Natural killer cell treated with Interleukin-12 subunit alpha and Interleukin-12 subunit beta and Interleukin-15 and Interleukin-18, amount 100 ng/mL, for 72 hours (primary cell): ENCODE data around the gene PDE5A. TPM values are rescaled to one million over a fixed set of nuclear protein-coding genes. Genes with fewer than 3 reads are reported as not detected.
A peak's percentile ranks its signal among the peaks of the same experiment; 100 is the strongest.

Source experiments
- ATAC-seq, 2 donors: fragments of 150-1000 bp; cut with Tn5 transposase in 1 of 2; sonication (Bioruptor Pico), chemical (Tn5 transposase) in 1 of 2; 2 replicates each; pipeline ENCODE4 v1.10.0; 2021
- DNase-seq: peaks from one replicate; pipeline ENCODE4 v3.0.0; 2022; ENCODE audit warnings: low spot score
- H3K27ac Mint-ChIP-seq, 2 donors: 1 replicate in 1 of 2; 2 replicates in 1 of 2; pipeline ENCODE4 v1.8.0; 2022; ENCODE audit warnings: mixed read lengths in 2 of 2, mild to moderate bottlenecking in 1 of 2, moderate library complexity in 1 of 2
- H3K27me3 Mint-ChIP-seq, 2 donors: 1 replicate in 1 of 2; 2 replicates in 1 of 2; pipeline ENCODE4 v1.8.0; 2022; ENCODE audit warnings: mixed read lengths in 2 of 2
- H3K36me3 Mint-ChIP-seq: one replicate; pipeline ENCODE4 v1.8.0; 2022; ENCODE audit warnings: mixed read lengths
- H3K4me1 Mint-ChIP-seq, 2 donors: 1 replicate in 1 of 2; 2 replicates in 1 of 2; pipeline ENCODE4 v1.8.0; 2022; ENCODE audit warnings: low read depth in 2 of 2, mixed read lengths in 2 of 2, mild to moderate bottlenecking in 1 of 2
- H3K4me3 Mint-ChIP-seq: one replicate; pipeline ENCODE4 v1.8.0; 2022; ENCODE audit warnings: mixed read lengths
- H3K9me3 Mint-ChIP-seq: 2 replicates; pipeline ENCODE4 v1.8.0; 2022; ENCODE audit warnings: mixed read lengths
- total RNA-seq, 2 donors: library from RNA; stranded (reverse); gene quantifications; one replicate each; pipeline ENCODE4 v1.2.3, GENCODE V29; 2022

The PDE5A gene
- total RNA-seq, 2 donors from 2014 or later = 0.21 TPM; not detected in 1

DNA sequence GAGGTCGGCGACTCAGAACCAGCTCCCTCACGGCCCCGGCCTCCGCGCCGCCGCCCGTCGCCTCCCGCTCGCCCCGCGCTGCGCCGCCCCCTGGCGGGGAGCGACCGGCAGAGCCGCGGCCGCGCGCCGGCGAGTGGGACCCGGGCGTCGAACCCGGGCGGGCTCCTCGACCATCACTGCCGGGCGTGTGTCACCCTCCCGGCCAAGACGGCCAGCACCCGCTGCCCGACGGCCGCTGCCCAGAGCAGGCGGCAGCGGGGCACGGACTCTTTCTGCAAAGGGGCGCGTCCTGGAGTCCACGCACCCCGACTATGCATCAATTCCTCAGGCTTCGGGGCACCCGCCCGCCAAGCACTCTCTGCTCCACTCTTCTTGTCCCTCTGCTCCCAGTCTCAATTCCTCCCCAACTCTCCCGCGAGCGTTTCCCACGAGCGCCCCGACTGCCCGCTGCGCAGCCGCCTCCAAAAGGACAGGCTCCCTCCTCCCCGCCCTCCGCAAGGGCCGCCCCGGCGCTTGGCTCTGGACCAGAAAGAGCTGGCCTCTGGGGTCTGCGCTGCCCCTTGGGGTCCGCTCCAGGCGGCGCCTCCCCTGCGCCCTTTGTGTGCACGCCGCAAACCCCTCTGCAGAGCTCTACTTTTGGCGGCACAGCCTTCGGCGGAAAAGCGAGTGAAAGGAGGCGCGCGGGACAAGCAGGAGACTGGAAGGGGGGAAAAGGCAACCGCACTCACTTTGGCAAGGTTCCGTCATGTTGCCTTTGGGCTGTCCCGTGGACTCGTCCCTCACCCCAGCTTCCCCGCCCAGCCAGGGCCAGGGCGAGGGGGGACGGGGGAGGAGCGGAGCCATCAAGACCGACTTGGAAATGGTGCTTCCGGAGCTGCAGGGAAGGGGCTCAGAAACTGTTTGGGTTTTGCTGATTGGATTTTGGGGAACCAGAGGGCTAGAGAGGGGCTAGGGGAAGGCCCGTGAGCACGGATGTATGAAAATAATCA is 1.0 kb downstream of the PDE5A start:
- H3K4me1 Mint-ChIP-seq = peaks cover 19 to 20% of the 10 kb centered on the region in 2 donors
- H3K36me3 Mint-ChIP-seq = no peaks in the 10 kb centered on the region
- H3K4me3 Mint-ChIP-seq = peak overlapping the region; percentile 89
- ATAC-seq = peak; percentile 73 to 77
- no peak overlapping the region for H3K27ac Mint-ChIP-seq
- peaks cover 26 to 29% of the 10 kb centered on the region in 2 donors for H3K27me3 Mint-ChIP-seq
- DNase-seq = peak; percentile 67
- no peaks in the 10 kb centered on the region for H3K9me3 Mint-ChIP-seq

DNA sequence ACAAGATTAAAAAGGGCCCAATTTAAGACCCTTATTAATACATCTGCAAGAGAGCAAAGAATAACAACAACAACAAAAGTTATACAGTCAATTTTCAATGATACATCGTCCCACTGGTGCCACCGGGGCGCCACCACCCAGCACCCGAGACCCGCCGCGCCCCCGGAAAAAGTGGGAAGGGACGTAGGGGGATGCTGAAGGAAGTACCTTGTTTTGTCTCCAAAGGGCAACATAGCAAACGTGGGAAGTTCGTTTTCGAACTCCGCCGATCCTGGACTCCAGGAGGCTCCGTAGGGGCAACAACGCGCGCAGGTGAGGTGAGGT is 1.7 kb downstream of the PDE5A start:
- no peaks in the 10 kb centered on the region for H3K9me3 Mint-ChIP-seq
- H3K4me3 Mint-ChIP-seq = peak overlapping the region; percentile 89
- no peaks in the 10 kb centered on the region for H3K36me3 Mint-ChIP-seq
- H3K4me1 Mint-ChIP-seq = peaks cover 19 to 20% of the 10 kb centered on the region in 2 donors
- DNase-seq = no peak
- peaks cover 20 to 23% of the 10 kb centered on the region in 2 donors for H3K27me3 Mint-ChIP-seq
- no peak for ATAC-seq
- no peak overlapping the region for H3K27ac Mint-ChIP-seq

GRCh38 chr4:119626420-119626819 is 2.2 kb downstream of the PDE5A start:
- no peaks in the 10 kb centered on the region for H3K36me3 Mint-ChIP-seq
- ATAC-seq = no peak
- no peak overlapping the region for H3K27ac Mint-ChIP-seq
- H3K4me3 Mint-ChIP-seq = peak overlapping the region; percentile 89
- no peaks in the 10 kb centered on the region for H3K9me3 Mint-ChIP-seq
- H3K4me1 Mint-ChIP-seq = peaks cover 19 to 20% of the 10 kb centered on the region in 2 donors
- DNase-seq = no peak
- peaks cover 23 to 24% of the 10 kb centered on the region in 2 donors for H3K27me3 Mint-ChIP-seq

DNA sequence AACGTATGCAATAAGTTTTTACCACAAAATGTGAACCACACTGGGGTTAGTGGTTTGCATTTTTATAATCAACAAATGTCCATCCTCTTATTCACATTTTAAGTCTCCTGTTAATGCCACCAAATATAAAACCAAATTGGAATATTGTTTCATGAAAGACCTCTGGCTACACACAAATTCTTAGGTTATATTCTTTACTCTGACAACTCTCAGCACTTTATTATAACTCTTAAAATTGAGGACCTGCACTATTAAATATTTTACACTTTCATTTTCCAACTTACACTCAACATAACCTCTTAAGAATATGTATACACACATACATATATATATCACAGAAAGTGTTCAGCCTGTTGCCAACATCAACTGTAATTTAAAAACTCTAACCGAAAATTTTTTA is 2.8 kb downstream of the PDE5A start:
- H3K27ac Mint-ChIP-seq = no peak overlapping the region
- no peaks in the 10 kb centered on the region for H3K9me3 Mint-ChIP-seq
- ATAC-seq (no peak), DNase-seq (no peak)
- H3K4me1 Mint-ChIP-seq = peaks cover 19 to 20% of the 10 kb centered on the region in 2 donors
- peaks cover 27% of the 10 kb centered on the region in 2 donors for H3K27me3 Mint-ChIP-seq
- no peak overlapping the region for H3K4me3 Mint-ChIP-seq
- no peaks in the 10 kb centered on the region for H3K36me3 Mint-ChIP-seq

DNA sequence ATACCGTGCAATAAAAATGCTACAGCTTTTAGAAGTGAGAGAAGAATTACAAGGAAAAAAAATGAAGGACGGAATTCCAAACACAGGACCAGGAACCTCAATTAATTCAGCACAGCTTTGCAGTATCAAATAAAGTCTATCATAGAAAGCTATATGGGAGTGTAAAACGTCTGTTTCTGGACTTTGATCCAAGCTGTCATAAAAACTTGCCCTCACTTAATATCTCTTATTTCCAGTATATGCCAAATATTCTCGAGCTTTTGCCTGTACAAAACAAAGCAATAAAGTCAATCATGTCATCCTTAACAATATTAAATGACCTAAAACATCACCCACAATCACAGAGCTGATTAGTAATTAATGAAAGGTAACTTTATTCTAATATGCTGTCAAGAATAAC is 4.2 kb downstream of the PDE5A start:
- H3K4me3 Mint-ChIP-seq = no peak overlapping the region
- ATAC-seq (no peak), DNase-seq (no peak)
- no peak overlapping the region for H3K27ac Mint-ChIP-seq
- peaks cover 27% of the 10 kb centered on the region in 2 donors for H3K27me3 Mint-ChIP-seq
- H3K9me3 Mint-ChIP-seq = no peaks in the 10 kb centered on the region
- no peaks in the 10 kb centered on the region for H3K36me3 Mint-ChIP-seq
- peaks cover 19 to 20% of the 10 kb centered on the region in 2 donors for H3K4me1 Mint-ChIP-seq

DNA sequence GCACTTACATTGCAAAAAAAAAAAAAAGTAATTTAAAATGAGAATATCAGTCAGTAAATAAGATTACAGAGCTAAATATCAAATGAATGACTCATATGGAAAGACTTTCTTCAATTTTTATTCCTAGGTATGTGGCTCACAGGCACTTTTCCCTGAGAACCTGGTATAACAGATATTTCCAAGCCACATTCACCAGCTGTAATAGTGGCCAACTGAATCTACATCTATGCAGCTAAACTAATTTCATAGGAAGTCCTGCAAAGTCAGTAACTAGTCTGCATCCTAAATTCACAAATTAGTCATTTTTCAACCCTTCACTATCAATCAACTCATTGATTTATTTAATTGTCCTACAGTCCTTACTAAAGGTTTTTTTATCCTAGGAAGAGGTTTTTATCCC is 5.6 kb downstream of the PDE5A start:
- DNase-seq = no peak
- peaks cover 12% of the 10 kb centered on the region in 2 donors for H3K4me1 Mint-ChIP-seq
- H3K27me3 Mint-ChIP-seq = peaks cover 23 to 27% of the 10 kb centered on the region in 2 donors
- H3K4me3 Mint-ChIP-seq = no peak overlapping the region
- no peaks in the 10 kb centered on the region for H3K36me3 Mint-ChIP-seq
- no peaks in the 10 kb centered on the region for H3K9me3 Mint-ChIP-seq
- no peak for ATAC-seq
- no peak overlapping the region for H3K27ac Mint-ChIP-seq

DNA sequence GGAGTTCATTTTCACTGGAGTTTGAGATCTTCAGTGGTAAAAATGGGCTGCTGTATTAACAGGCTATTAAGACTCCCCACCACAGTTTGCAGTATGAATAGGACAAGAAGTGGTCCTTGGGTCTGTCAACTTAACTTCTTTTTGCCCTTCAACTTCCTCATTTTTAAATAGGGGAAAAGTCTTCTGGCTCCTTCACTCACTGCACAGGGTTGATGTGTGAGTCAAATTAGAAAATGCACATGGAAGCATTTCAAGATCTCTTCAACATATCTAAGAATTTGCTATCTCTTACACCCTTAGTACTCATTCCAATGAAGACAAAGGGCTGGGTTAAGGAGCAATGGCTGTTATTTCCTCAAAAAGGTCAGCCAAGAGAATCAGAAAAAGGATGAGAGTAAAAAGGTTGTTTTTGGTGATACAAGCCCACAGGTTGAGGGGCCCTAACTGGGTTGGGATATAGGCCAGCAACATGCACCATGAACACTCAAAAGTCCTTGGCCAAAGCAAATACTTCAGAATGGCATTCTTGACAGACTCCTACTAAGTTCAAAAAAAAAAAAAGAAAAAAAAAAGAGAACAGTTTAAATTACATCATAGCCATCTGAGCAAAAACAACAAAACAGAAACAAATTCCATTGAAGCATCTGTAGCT is 13.4 kb downstream of the PDE5A start:
- Mint-ChIP-seq H3K36me3 (no peaks in the 10 kb centered on the region), H3K4me1 (no peaks in the 10 kb centered on the region), H3K27me3 (peaks cover 9 to 11% of the 10 kb centered on the region in 2 donors), H3K9me3 (peaks cover 6% of the 10 kb centered on the region), H3K4me3 (no peak overlapping the region), H3K27ac (no peak overlapping the region)
- no peak for ATAC-seq
- DNase-seq = no peak

GRCh38 chr4:119604266-119604665 is 24.3 kb downstream of the PDE5A start:
- peaks cover 2% of the 10 kb centered on the region for H3K36me3 Mint-ChIP-seq
- no peaks in the 10 kb centered on the region for H3K9me3 Mint-ChIP-seq
- ATAC-seq (no peak), DNase-seq (no peak)
- H3K4me3 Mint-ChIP-seq = no peak overlapping the region
- no peaks in the 10 kb centered on the region for H3K4me1 Mint-ChIP-seq
- H3K27me3 Mint-ChIP-seq = peaks cover 3 to 7% of the 10 kb centered on the region in 2 donors
- H3K27ac Mint-ChIP-seq = no peak overlapping the region

DNA sequence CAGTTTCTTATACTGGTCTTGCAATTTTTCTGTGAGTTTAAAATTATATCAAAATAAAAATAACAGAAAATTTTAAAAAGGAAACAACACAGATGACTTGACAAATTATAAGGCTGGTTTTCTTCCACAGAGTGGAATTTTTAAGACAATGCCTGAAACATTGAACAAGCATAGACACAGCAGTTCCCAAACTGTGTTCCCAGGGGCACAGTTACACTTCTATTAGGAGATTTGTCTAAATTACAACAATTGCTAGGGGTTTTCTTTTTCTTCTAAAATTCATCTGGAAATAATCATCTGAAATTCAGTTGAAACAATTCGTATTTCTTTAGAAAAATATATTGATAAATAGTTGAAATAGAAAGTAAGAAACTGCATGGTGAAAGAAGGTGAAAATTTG is 26.2 kb downstream of the PDE5A start:
- Mint-ChIP-seq H3K9me3 (peaks cover 5% of the 10 kb centered on the region), H3K4me3 (no peak overlapping the region), H3K27me3 (peaks cover 3 to 20% of the 10 kb centered on the region in 2 donors), H3K36me3 (peaks cover 14% of the 10 kb centered on the region), H3K27ac (no peak overlapping the region), H3K4me1 (no peaks in the 10 kb centered on the region)
- no peak for ATAC-seq
- no peak for DNase-seq

GRCh38 chr4:119598521-119598920 is 30.1 kb downstream of the PDE5A start:
- peaks cover 0 to 13% of the 10 kb centered on the region in 2 donors for H3K27me3 Mint-ChIP-seq
- H3K4me1 Mint-ChIP-seq = no peaks in the 10 kb centered on the region
- peaks cover 14% of the 10 kb centered on the region for H3K36me3 Mint-ChIP-seq
- DNase-seq (no peak), ATAC-seq (no peak)
- H3K4me3 Mint-ChIP-seq = no peak overlapping the region
- H3K27ac Mint-ChIP-seq = no peak overlapping the region
- H3K9me3 Mint-ChIP-seq = peaks cover 5% of the 10 kb centered on the region

- peaks cover 5% of the 10 kb centered on the region for H3K9me3 Mint-ChIP-seq
- no peak overlapping the region for H3K27ac Mint-ChIP-seq
- ATAC-seq = no peak
- no peak overlapping the region for H3K4me3 Mint-ChIP-seq
- DNase-seq = no peak
- H3K36me3 Mint-ChIP-seq = peaks cover 14% of the 10 kb centered on the region
- no peaks in the 10 kb centered on the region for H3K4me1 Mint-ChIP-seq
- peaks cover 0 to 13% of the 10 kb centered on the region in 2 donors for H3K27me3 Mint-ChIP-seq
Observed at GRCh38 chr4:119597377-119597776, 31.2 kb downstream of the PDE5A start.

GRCh38 chr4:119593698-119594097 is 34.9 kb downstream of the PDE5A start:
- H3K4me1 Mint-ChIP-seq = no peaks in the 10 kb centered on the region
- peaks cover 6% of the 10 kb centered on the region for H3K36me3 Mint-ChIP-seq
- no peak for ATAC-seq
- no peak overlapping the region for H3K4me3 Mint-ChIP-seq
- H3K9me3 Mint-ChIP-seq = peaks cover 5% of the 10 kb centered on the region
- no peak for DNase-seq
- H3K27ac Mint-ChIP-seq = no peak overlapping the region
- H3K27me3 Mint-ChIP-seq = peaks cover 0 to 7% of the 10 kb centered on the region in 2 donors

GRCh38 chr4:119592830-119593229 is 35.8 kb downstream of the PDE5A start:
- ATAC-seq (no peak), DNase-seq (no peak)
- H3K4me3 Mint-ChIP-seq = no peak overlapping the region
- no peaks in the 10 kb centered on the region for H3K27me3 Mint-ChIP-seq
- no peaks in the 10 kb centered on the region for H3K9me3 Mint-ChIP-seq
- H3K27ac Mint-ChIP-seq = no peak overlapping the region
- H3K36me3 Mint-ChIP-seq = no peaks in the 10 kb centered on the region
- H3K4me1 Mint-ChIP-seq = no peaks in the 10 kb centered on the region

DNA sequence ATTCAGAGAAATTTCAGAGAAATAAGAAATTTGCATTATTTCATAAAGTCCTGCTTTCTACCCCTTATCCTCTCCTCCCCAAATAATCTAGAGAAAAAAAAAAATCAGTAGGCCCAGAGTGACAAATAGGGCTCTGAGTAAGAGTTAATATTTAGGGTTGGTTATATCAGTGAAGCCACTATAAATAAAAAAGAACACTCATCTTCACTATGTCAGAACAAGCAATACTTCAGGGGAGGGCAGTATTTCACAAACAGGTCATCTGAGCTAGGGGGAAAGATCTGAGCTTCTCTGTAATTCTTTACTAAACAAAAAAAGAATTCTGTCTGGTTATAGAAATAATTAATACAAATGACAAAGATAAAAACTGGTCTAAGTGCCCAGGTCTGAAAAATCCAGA is 39.4 kb downstream of the PDE5A start:
- Mint-ChIP-seq H3K4me3 (no peak overlapping the region), H3K4me1 (no peaks in the 10 kb centered on the region)
- ATAC-seq = no peak

More for the DNA sequence above, 39.4 kb downstream of the PDE5A start:
- no peaks in the 10 kb centered on the region for H3K36me3 Mint-ChIP-seq
- no peak overlapping the region for H3K27ac Mint-ChIP-seq
- no peak for DNase-seq
- H3K9me3 Mint-ChIP-seq = no peaks in the 10 kb centered on the region
- H3K27me3 Mint-ChIP-seq = no peaks in the 10 kb centered on the region
